ENCODE results near the gene KCNAB1.

- TF ChIP-seq, protein P1, sequence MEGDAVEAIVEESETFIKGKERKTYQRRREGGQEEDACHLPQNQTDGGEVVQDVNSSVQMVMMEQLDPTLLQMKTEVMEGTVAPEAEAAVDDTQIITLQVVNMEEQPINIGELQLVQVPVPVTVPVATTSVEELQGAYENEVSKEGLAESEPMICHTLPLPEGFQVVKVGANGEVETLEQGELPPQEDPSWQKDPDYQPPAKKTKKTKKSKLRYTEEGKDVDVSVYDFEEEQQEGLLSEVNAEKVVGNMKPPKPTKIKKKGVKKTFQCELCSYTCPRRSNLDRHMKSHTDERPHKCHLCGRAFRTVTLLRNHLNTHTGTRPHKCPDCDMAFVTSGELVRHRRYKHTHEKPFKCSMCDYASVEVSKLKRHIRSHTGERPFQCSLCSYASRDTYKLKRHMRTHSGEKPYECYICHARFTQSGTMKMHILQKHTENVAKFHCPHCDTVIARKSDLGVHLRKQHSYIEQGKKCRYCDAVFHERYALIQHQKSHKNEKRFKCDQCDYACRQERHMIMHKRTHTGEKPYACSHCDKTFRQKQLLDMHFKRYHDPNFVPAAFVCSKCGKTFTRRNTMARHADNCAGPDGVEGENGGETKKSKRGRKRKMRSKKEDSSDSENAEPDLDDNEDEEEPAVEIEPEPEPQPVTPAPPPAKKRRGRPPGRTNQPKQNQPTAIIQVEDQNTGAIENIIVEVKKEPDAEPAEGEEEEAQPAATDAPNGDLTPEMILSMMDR (conservative IDR thresholded peaks at IDR 0.05 in 1 of 2, IDR thresholded peaks at IDR 0.05 in 1 of 2; ENCODE audit: low read depth in 1 of 2, low read length in 2 of 2): no peak
- TF ChIP-seq EZH2 (IDR thresholded peaks at IDR 0.05; ENCODE audit: low read length, missing control alignments): no peak
Measured at GRCh38 chr3:156433138-156433537, 312.8 kb downstream of the KCNAB1 start.

Data from fibroblast of lung (primary cell).